Mesenchymal stem cell (in vitro differentiated cells and primary cell): ENCODE measurements around the gene RPP25L.

Experiments
- DNase-seq: peaks from one replicate; pipeline ENCODE4 v3.0.0-alpha.2; 2013
- H2AFZ ChIP-seq: one replicate; pipeline ENCODE4 v1.6.1; 2013; ENCODE audit warnings: low read depth, mild to moderate bottlenecking, control low read depth, inconsistent platforms, low read length, moderate library complexity
- H2AK5ac ChIP-seq: 2 replicates; pipeline ENCODE4 v1.6.1; 2013; ENCODE audit warnings: low read length, moderate library complexity, mild to moderate bottlenecking, inconsistent platforms; ENCODE audit not compliant: severe bottlenecking
- H2BK120ac ChIP-seq: one replicate; pipeline ENCODE4 v1.6.1; 2013; ENCODE audit warnings: low read depth, mild to moderate bottlenecking, inconsistent platforms, low read length, moderate library complexity
- H2BK12ac ChIP-seq, 2 experiments: one replicate each; pipeline ENCODE4 v1.6.1; 2013; ENCODE audit warnings: inconsistent platforms in 2 of 2, low read length in 2 of 2, mild to moderate bottlenecking in 2 of 2, moderate library complexity in 2 of 2, control low read depth in 1 of 2
- H2BK15ac ChIP-seq: one replicate; pipeline ENCODE4 v1.6.1; 2013; ENCODE audit warnings: mild to moderate bottlenecking, low read depth, inconsistent platforms; ENCODE audit not compliant: poor library complexity, severe bottlenecking
- H2BK5ac ChIP-seq: 2 replicates; pipeline ENCODE4 v1.6.1; 2013; ENCODE audit warnings: low read depth, mild to moderate bottlenecking, low read length, control low read depth, inconsistent platforms; ENCODE audit not compliant: poor library complexity, severe bottlenecking
- H3K14ac ChIP-seq, 2 experiments: one replicate each; pipeline ENCODE4 v1.6.1; 2013; ENCODE audit warnings: inconsistent platforms in 2 of 2, low read length in 2 of 2, control low read depth in 1 of 2, mild to moderate bottlenecking in 1 of 2, moderate library complexity in 1 of 2
- H3K18ac ChIP-seq, 2 experiments: one replicate each; pipeline ENCODE4 v1.6.1; 2013; ENCODE audit warnings: inconsistent platforms in 2 of 2, low read length in 2 of 2, control low read depth in 1 of 2, low read depth in 1 of 2, mild to moderate bottlenecking in 1 of 2
- H3K23ac ChIP-seq, 2 experiments: one replicate each; pipeline ENCODE4 v1.6.1; 2013; ENCODE audit warnings: inconsistent platforms in 2 of 2, low read length in 2 of 2, mild to moderate bottlenecking in 2 of 2, moderate library complexity in 2 of 2, control low read depth in 1 of 2
- H3K27ac ChIP-seq: 2 replicates; pipeline ENCODE4 v1.5.1; 2013; ENCODE audit warnings: mild to moderate bottlenecking, moderate library complexity, low read length, control low read depth, inconsistent platforms; ENCODE audit not compliant: poor library complexity, severe bottlenecking
- H3K27me3 ChIP-seq, 2 experiments: 2 replicates each; pipeline versions ENCODE4 v1.6.1 to v1.7.0; 2013; ENCODE audit warnings: low read length in 2 of 2, mild to moderate bottlenecking in 2 of 2, moderate library complexity in 2 of 2, control low read depth in 1 of 2, inconsistent platforms in 1 of 2; ENCODE audit not compliant: control insufficient read depth in 1 of 2, insufficient read depth in 1 of 2
- H3K36me3 ChIP-seq, 2 experiments: 2 replicates each; pipeline versions ENCODE4 v1.6.1 to v1.7.0; 2013; ENCODE audit warnings: low read length in 2 of 2, control low read depth in 1 of 2, inconsistent platforms in 1 of 2, low read depth in 1 of 2, mild to moderate bottlenecking in 1 of 2; ENCODE audit not compliant: insufficient read depth in 2 of 2, control insufficient read depth in 1 of 2
- H3K4ac ChIP-seq, 2 experiments: one replicate each; pipeline ENCODE4 v1.6.1; 2013; ENCODE audit warnings: inconsistent platforms in 2 of 2, low read length in 2 of 2, mild to moderate bottlenecking in 2 of 2, moderate library complexity in 2 of 2, control low read depth in 1 of 2, low read depth in 1 of 2
- H3K4me1 ChIP-seq: 2 replicates; pipeline ENCODE4 v1.6.1; 2013; ENCODE audit warnings: low read depth, low read length, control low read depth; ENCODE audit not compliant: control insufficient read depth, insufficient read depth
- H3K4me2 ChIP-seq: 2 replicates; pipeline ENCODE4 v1.6.1; 2013; ENCODE audit warnings: low read length, mild to moderate bottlenecking, inconsistent platforms; ENCODE audit not compliant: poor library complexity, severe bottlenecking
- H3K4me3 ChIP-seq, 2 experiments: 2 replicates each; pipeline versions ENCODE4 v1.5.1 to v1.7.0; 2013; ENCODE audit warnings: low read length in 2 of 2, mild to moderate bottlenecking in 2 of 2, control low read depth in 1 of 2, low read depth in 1 of 2; ENCODE audit not compliant: insufficient read depth in 1 of 2
- H3K79me1 ChIP-seq: replicated peaks from 2 replicates; pipeline ENCODE4 v1.6.1; 2013; ENCODE audit warnings: mild to moderate bottlenecking, control low read depth, low read length, inconsistent platforms; ENCODE audit not compliant: poor library complexity, severe bottlenecking
- H3K9ac ChIP-seq: 2 replicates; pipeline ENCODE4 v1.7.0; 2013; ENCODE audit warnings: mild to moderate bottlenecking, low read length, moderate library complexity
- H3K9me3 ChIP-seq: 2 replicates; pipeline ENCODE4 v1.7.0; 2013; ENCODE audit warnings: mild to moderate bottlenecking, low read length; ENCODE audit not compliant: control insufficient read depth
- H4K8ac ChIP-seq: one replicate; pipeline ENCODE4 v1.6.1; 2013; ENCODE audit warnings: inconsistent platforms, mild to moderate bottlenecking, low read length, moderate library complexity
- H4K91ac ChIP-seq: one replicate; pipeline ENCODE4 v1.6.1; 2013; ENCODE audit warnings: mild to moderate bottlenecking, low read length, inconsistent platforms
- WGBS: methylation state at CpG from one replicate; pipeline ENCODE4 v1.1.7; 2013; ENCODE audit warnings: mixed read lengths; 5-methylcytosine and 5-hydroxymethylcytosine counted together

RPP25L gene

DNA sequence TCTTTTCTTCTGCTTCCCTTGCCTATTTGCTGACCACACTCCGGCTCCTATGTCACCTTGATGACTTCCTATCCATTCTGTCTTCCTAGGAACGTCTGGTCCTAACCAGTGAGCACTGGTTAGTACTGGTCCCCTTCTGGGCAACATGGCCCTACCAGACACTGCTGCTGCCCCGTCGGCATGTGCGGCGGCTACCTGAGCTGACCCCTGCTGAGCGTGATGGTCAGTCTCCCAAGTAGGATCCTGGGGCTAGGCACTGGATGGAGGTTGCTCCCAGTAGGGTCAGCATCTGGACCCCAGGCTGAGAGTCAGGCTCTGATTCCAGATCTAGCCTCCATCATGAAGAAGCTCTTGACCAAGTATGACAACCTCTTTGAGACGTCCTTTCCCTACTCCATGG, 36.8 kb upstream of the RPP25L start:
- Histone ChIP-seq H4K8ac (no peak overlapping the region), H2BK15ac (no peak overlapping the region), H3K23ac (no peak overlapping the region), H3K18ac (no peak overlapping the region), H2BK120ac (no peak overlapping the region), H3K4ac (no peak overlapping the region), H3K27me3 (no peaks in the 10 kb centered on the region), H4K91ac (no peak overlapping the region), H3K4me3 (no peak overlapping the region), H2AFZ (no peak overlapping the region), H3K36me3 (peaks cover 27 to 28% of the 10 kb centered on the region in 2 experiments), H2BK12ac (peak overlapping the region in 1 of 2 experiments; percentile 15), H3K79me1 (peaks cover 29% of the 10 kb centered on the region), H3K4me2 (no peak overlapping the region), H3K27ac (no peak overlapping the region), H3K4me1 (peaks cover 42% of the 10 kb centered on the region), H2BK5ac (no peak overlapping the region), H3K9me3 (no peaks in the 10 kb centered on the region), H3K9ac (no peak overlapping the region), H2AK5ac (no peak overlapping the region), H3K14ac (no peak overlapping the region)
- WGBS, result 95% methylated on average over 7 of the region's 8 CpGs
- no peak for DNase-seq

DNA sequence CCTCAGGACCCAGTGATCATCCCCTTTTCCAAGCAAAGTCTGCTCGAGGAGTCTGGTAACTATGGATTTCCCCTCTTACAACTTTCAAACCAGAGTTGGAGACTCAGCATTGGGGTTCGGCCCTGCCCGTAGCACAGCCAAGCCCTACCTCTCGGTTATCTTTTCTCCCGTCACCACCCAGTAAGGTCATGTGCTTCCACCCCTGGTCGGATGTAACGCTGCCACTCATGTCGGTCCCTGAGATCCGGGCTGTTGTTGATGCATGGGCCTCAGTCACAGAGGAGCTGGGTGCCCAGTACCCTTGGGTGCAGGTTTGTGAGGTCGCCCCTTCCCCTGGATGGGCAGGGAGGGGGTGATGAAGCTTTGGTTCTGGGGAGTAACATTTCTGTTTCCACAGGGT, 35.8 kb upstream of the RPP25L start:
- peak overlapping the region; percentile 91 for H3K9ac ChIP-seq
- no peak overlapping the region for H2AFZ ChIP-seq
- H2BK15ac ChIP-seq, result no peak overlapping the region
- H3K4me2 ChIP-seq, result peak overlapping the region; percentile 88
- H3K27me3 ChIP-seq, result no peaks in the 10 kb centered on the region
- no peak for DNase-seq
- H3K9me3 ChIP-seq, result no peaks in the 10 kb centered on the region
- H3K27ac ChIP-seq, result no peak overlapping the region
- 81% methylated on average over 10 of the region's 10 CpGs for WGBS
- H2BK5ac ChIP-seq, result no peak overlapping the region
- no peak overlapping the region for H3K18ac ChIP-seq
- H2BK12ac ChIP-seq, result peak overlapping the region in 1 of 2 experiments; percentile 58
- peaks cover 27 to 28% of the 10 kb centered on the region in 2 experiments for H3K36me3 ChIP-seq
- peak overlapping the region in 1 of 2 experiments; percentile 86 for H3K4me3 ChIP-seq
- H3K79me1 ChIP-seq, result peaks cover 26% of the 10 kb centered on the region
- peaks cover 33% of the 10 kb centered on the region for H3K4me1 ChIP-seq
- H3K14ac ChIP-seq, result peak overlapping the region in 1 of 2 experiments; percentile 86
- no peak overlapping the region for H2BK120ac ChIP-seq
- H4K8ac ChIP-seq, result peak overlapping the region; percentile 36
- H3K4ac ChIP-seq, result peak overlapping the region in 1 of 2 experiments; percentile 9
- peak overlapping the region; percentile 8 for H2AK5ac ChIP-seq
- peak overlapping the region; percentile 19 for H4K91ac ChIP-seq
- no peak overlapping the region for H3K23ac ChIP-seq

DNA sequence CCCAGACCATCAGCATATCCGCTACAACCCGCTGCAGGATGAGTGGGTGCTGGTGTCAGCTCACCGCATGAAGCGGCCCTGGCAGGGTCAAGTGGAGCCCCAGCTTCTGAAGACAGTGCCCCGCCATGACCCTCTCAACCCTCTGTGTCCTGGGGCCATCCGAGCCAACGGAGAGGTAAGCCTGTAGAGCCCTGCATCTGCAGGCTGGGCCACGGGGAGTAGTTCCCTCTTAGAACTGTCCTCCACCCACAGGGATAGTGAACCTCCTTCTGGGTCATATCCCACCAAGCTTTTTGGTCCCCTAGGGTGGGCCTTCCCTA, 35.1 kb upstream of the RPP25L start:
- H3K14ac ChIP-seq, result peak overlapping the region in 1 of 2 experiments; percentile 95

DNA sequence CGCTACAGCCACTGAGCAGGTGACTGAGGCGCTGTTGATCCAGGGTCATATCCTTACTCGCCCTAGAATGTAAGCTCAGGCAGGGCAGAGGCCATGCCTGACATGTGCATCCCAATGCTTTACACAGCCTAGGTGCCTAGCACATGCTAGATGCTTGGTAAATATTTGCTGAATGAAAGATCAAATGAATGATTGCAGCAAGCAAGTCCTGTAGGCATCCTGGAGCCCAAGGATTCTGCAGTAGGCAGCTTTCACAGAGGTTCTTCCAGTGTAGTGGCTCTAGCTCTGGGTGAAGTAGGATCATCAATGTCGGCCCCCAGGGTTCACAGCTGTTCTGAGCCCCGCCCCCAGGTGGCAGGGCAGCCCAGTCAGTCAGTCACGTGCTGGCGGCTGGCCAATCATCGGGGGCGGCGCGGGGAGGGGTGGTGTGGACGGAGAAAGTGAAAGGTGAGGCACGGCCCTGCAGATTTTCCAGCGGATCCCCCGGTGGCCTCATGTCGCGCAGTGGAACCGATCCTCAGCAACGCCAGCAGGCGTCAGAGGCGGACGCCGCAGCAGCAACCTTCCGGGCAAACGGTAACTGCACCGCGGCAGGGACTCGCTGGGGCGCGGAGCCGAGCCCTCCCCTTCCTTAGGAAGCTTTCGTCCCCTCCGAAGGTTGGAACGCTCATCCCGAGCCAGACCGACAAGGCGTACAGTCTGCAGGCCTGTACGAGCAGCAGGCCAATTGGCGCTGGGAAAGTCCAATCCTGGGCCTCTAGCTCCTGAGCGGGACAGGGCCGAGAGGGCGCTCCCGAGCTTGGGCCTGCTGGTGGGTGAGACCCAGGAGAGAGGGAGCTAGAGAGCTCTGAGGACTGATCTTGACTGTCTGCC, 34.5 kb upstream of the RPP25L start, which contains the start of gene GALT:
GALT (plus strand) TSS at position 465 of the 873 bp plus-strand sequence; CDS start at position 495, 30 bp downstream.
- Histone ChIP-seq H3K14ac (peak within 1 kb of the TSS in 1 of 2 experiments; percentile 95), H2BK15ac (peak within 1 kb of the TSS; percentile 49), H4K91ac (peak within 1 kb of the TSS; percentile 83), H3K9ac (peak within 1 kb of the TSS; percentile 91), H3K18ac (peak within 1 kb of the TSS; percentile 90 to 97), H3K4me1 (peaks cover 26% of the 10 kb centered on the region), H3K4me2 (peak within 1 kb of the TSS; percentile 88), H2BK12ac (peak within 1 kb of the TSS; percentile 85 to 87), H2AK5ac (peak within 1 kb of the TSS; percentile 43), H4K8ac (peak within 1 kb of the TSS; percentile 71), H3K9me3 (no peaks in the 10 kb centered on the region), H3K23ac (peak within 1 kb of the TSS in 1 of 2 experiments; percentile 98), H3K4me3 (peak within 1 kb of the TSS; percentile 80 to 86), H3K36me3 (peaks cover 27 to 28% of the 10 kb centered on the region in 2 experiments), H2BK120ac (peak within 1 kb of the TSS; percentile 21), H3K79me1 (peaks cover 26% of the 10 kb centered on the region), H3K27me3 (no peaks in the 10 kb centered on the region), H2BK5ac (peak within 1 kb of the TSS; percentile 12), H2AFZ (peak within 1 kb of the TSS; percentile 67), H3K4ac (peak within 1 kb of the TSS; percentile 25 to 81), H3K27ac (peak within 1 kb of the TSS; percentile 75)
- WGBS, result 6% methylated on average over 43 of the region's 43 CpGs
- DNase-seq, result peak; percentile 90

More for the DNA sequence above, 35.1 kb upstream of the RPP25L start:
- H2BK120ac ChIP-seq, result no peak overlapping the region
- peaks cover 26% of the 10 kb centered on the region for H3K79me1 ChIP-seq
- H3K4me3 ChIP-seq, result peak overlapping the region; percentile 80 to 86
- 1% methylated on average over 7 of the region's 8 CpGs for WGBS
- peak overlapping the region; percentile 88 for H3K4me2 ChIP-seq
- peaks cover 27 to 28% of the 10 kb centered on the region in 2 experiments for H3K36me3 ChIP-seq
- DNase-seq, result no peak
- peak overlapping the region; percentile 75 for H3K27ac ChIP-seq
- no peak overlapping the region for H2AK5ac ChIP-seq
- peak overlapping the region; percentile 20 to 70 for H3K4ac ChIP-seq
- H2AFZ ChIP-seq, result no peak overlapping the region
- peak overlapping the region in 1 of 2 experiments; percentile 98 for H3K23ac ChIP-seq
- peak overlapping the region; percentile 91 for H3K9ac ChIP-seq
- no peaks in the 10 kb centered on the region for H3K27me3 ChIP-seq
- H3K9me3 ChIP-seq, result no peaks in the 10 kb centered on the region
- H2BK5ac ChIP-seq, result no peak overlapping the region
- H2BK15ac ChIP-seq, result no peak overlapping the region
- H3K18ac ChIP-seq, result peak overlapping the region; percentile 90 to 97
- peak overlapping the region in 1 of 2 experiments; percentile 58 for H2BK12ac ChIP-seq
- peak overlapping the region; percentile 35 for H4K8ac ChIP-seq
- peaks cover 26% of the 10 kb centered on the region for H3K4me1 ChIP-seq
- peak overlapping the region; percentile 83 for H4K91ac ChIP-seq
